Measurements from ENCODE around the gene ITGA8. TPM values are rescaled to one million over a fixed set of nuclear protein-coding genes. Genes with fewer than 3 reads are reported as not detected.
A peak's percentile ranks its signal among the peaks of the same experiment; 100 is the strongest.

Gene ITGA8
- total and polyA plus RNA-seq, 9 donors, result 3.5 to 58.0 (median 6.8) TPM

- Histone ChIP-seq H3K27me3 (no peaks in the 10 kb centered on the region), H3K27ac (no peak overlapping the region), H3K4me3 (no peak overlapping the region), H3K9me3 (no peaks in the 10 kb centered on the region), H3K36me3 (no peaks in the 10 kb centered on the region), H3K4me1 (ENCODE audit: insufficient read depth) (peaks cover 2% of the 10 kb centered on the region)
- intact Hi-C loops (cut with DNase I), result loop anchor here in 2 of 4 donors (2.0 to 10.0 kb wide), 2 partner anchors 47 to 55 kb away; no protein-coding TSS in a partner anchor
- DNase-seq, result no peak
- no peak for TF ChIP-seq CTCF (IDR thresholded peaks at IDR 0.05)
- TF ChIP-seq POLR2A (IDR thresholded peaks at IDR 0.05), result no peak
- 51 to 64% (median 63%) methylated on average over 3 of the region's 3 CpGs for WGBS, 3 donors
Measured at GRCh38 chr10:15748126-15748525, 28.4 kb upstream of the ITGA8 start.

DNA sequence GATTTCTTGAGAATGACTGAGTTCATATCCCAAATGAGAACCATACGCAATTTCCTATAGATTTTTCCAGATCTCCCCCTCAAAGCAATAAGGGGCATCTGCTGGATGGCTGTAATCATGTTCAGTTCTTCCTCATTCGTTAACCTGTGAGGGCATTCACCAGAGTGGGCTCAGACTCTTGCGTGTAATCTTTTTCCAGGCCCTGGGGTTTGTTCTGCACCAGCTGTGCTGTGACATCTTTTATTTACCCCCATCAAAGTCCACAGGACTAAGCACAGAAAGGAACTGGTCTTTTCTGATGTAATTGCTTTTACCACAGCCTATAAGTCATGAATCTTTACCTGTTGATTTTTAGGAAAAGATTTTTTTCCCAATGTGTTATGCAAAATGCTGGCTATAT is 27.9 kb upstream of the ITGA8 start:
- WGBS, 3 donors, result 90 to 92% (median 90%) methylated on average over 3 of the region's 3 CpGs
- H3K36me3 ChIP-seq, result no peaks in the 10 kb centered on the region
- H3K27ac ChIP-seq, result no peak overlapping the region
- H3K27me3 ChIP-seq, result no peaks in the 10 kb centered on the region
- intact Hi-C loops (cut with DNase I), result loop anchor here in 2 of 4 donors (2.0 to 10.0 kb wide), 2 partner anchors 47 to 55 kb away; no protein-coding TSS in a partner anchor
- no peak for DNase-seq
- H3K9me3 ChIP-seq, result no peaks in the 10 kb centered on the region
- no peak for TF ChIP-seq POLR2A (IDR thresholded peaks at IDR 0.05)
- H3K4me1 ChIP-seq (ENCODE audit: insufficient read depth), result peaks cover 2% of the 10 kb centered on the region
- no peak overlapping the region for H3K4me3 ChIP-seq

DNA sequence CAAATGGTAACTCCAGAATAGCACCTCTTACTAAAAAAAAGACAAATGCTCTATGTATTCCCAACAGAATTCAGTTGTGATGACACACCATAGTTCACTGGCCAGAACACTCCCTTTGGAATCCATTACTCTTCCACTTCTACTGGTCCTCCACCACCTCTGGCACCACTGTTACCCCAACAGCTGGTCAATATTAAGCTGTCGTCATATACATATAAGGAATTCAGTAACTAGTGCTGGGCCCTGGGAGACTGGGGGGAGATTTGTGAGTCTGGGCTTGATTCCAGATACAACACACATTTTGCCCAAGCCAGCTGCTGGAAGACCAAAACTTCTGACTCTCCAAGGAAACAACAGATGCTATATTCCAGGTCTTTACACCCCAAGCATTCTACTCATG is 26.0 kb upstream of the ITGA8 start:
- WGBS, 3 donors, result 11 to 14% (median 11%) methylated on average over 1 of the region's 1 CpG
- Histone ChIP-seq H3K27me3 (no peaks in the 10 kb centered on the region), H3K4me3 (no peak overlapping the region), H3K36me3 (no peaks in the 10 kb centered on the region), H3K9me3 (no peaks in the 10 kb centered on the region), H3K4me1 (ENCODE audit: insufficient read depth) (peaks cover 2% of the 10 kb centered on the region), H3K27ac (no peak overlapping the region)
- no peak for TF ChIP-seq CTCF (IDR thresholded peaks at IDR 0.05)
- DNase-seq, result no peak
- intact Hi-C loops (cut with DNase I), result loop anchor here in 1 of 4 donors (10.0 kb wide), 1 partner anchor 49 kb away; no protein-coding TSS in a partner anchor

DNA sequence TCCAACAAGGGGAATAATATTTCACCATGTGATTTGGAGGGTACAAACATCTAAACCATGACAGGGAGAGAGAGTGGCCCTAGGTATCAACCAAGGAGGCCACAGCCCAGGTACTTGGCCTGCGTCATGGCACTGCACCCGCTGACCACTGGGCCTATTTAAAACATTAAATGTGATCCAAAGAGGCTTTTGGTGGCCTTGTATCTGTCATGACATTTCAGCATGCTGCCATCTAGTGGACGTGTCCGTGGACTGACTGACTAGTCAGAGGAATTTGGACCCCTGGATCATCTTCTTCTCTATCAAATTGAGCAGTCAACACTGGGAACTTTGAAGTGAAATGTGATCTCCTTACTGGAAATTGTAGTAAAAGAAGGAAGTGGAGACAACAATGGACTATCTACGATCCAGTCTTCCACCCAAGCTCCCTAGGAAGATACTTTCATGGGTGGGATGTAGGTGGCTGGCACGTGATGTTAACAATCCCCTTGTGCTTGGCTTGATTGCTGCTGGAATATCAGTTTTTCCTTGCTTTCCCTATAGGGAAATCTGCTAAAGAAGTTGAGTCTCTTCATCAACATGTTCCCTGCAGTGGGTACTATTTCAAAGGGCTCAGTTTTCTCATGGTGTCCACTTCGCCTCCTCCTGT is 24.6 kb upstream of the ITGA8 start:
- H3K27me3 ChIP-seq, result no peaks in the 10 kb centered on the region
- WGBS, 3 donors, result 56 to 61% (median 56%) methylated on average over 7 of the region's 7 CpGs
- DNase-seq, result peak in 1 of 5 donors; percentile 43
- intact Hi-C loops (cut with DNase I), result loop anchor here in 1 of 4 donors (5.0 to 10.0 kb wide), 2 partner anchors 50 to 1573 kb away; no protein-coding TSS in a partner anchor
- H3K4me3 ChIP-seq, result no peak overlapping the region
- H3K9me3 ChIP-seq, result no peaks in the 10 kb centered on the region
- no peak overlapping the region for H3K27ac ChIP-seq
- H3K36me3 ChIP-seq, result no peaks in the 10 kb centered on the region
- no peak for TF ChIP-seq CTCF (IDR thresholded peaks at IDR 0.05)
- no peak for TF ChIP-seq POLR2A (IDR thresholded peaks at IDR 0.05)
- peaks cover 5% of the 10 kb centered on the region for H3K4me1 ChIP-seq (ENCODE audit: insufficient read depth)

GRCh38 chr10:15743443-15743842 is 23.7 kb upstream of the ITGA8 start:
- intact Hi-C loops (cut with DNase I), result loop anchor here in 1 of 4 donors (5.0 to 10.0 kb wide), 2 partner anchors 51 to 1574 kb away; no protein-coding TSS in a partner anchor
- WGBS, 3 donors, result 91 to 97% (median 96%) methylated on average over 2 of the region's 2 CpGs
- peaks cover 6% of the 10 kb centered on the region for H3K4me1 ChIP-seq (ENCODE audit: insufficient read depth)

More at GRCh38 chr10:15743443-15743842, 23.7 kb upstream of the ITGA8 start:
- no peaks in the 10 kb centered on the region for H3K36me3 ChIP-seq
- TF ChIP-seq POLR2A (IDR thresholded peaks at IDR 0.05) (no peak), EP300 (IDR thresholded peaks at IDR 0.05) (no peak)
- DNase-seq, result no peak
- no peak overlapping the region for H3K27ac ChIP-seq
- no peaks in the 10 kb centered on the region for H3K27me3 ChIP-seq
- no peak overlapping the region for H3K4me3 ChIP-seq
- H3K9me3 ChIP-seq, result no peaks in the 10 kb centered on the region

Measured in ovary (tissue), 9 donors.